HG02571 (cell line): ENCODE data around the gene PER3.
"Not testable (repeated sequence)": the region's sequence is repeated elsewhere in the genome, so short reads cannot be mapped to it uniquely, and the experiment has no call there.

Experiments
- ATAC-seq: cut with Tn5 transposase; IDR thresholded peaks from one replicate; pipeline ENCODE4 v1.9.1; 2021; ENCODE audit warnings: mild to moderate bottlenecking, moderate library complexity; ENCODE audit not compliant: unreplicated experiment

PER3 gene

GRCh38 chr1:7778133-7778628 lies 5.9 kb upstream of the PER3 start:
- no peak for ATAC-seq

- ATAC-seq: no peak
Observed at GRCh38 chr1:7780976-7781375, 3.1 kb upstream of the PER3 start.

GRCh38 chr1:7781501-7781900 lies 2.6 kb upstream of the PER3 start:
- ATAC-seq: no peak

- no peak for ATAC-seq
Observed at GRCh38 chr1:7781923-7782495, 2.1 kb upstream of the PER3 start.

GRCh38 chr1:7783178-7783711 lies 846 bp upstream of the PER3 start:
- ATAC-seq: no peak

- no peak for ATAC-seq
Observed at GRCh38 chr1:7784492-7785071, 491 bp downstream of the PER3 start.

- ATAC-seq: no peak
Observed at GRCh38 chr1:7785108-7785507, 1.0 kb downstream of the PER3 start.

- ATAC-seq: no peak
Observed at GRCh38 chr1:7786795-7787194, 2.7 kb downstream of the PER3 start.

- no peak for ATAC-seq
Observed at GRCh38 chr1:7789828-7790227, 5.7 kb downstream of the PER3 start.

- ATAC-seq: not testable (repeated sequence)
Observed at GRCh38 chr1:7791027-7791426, 6.9 kb downstream of the PER3 start.

- no peak for ATAC-seq
Observed at GRCh38 chr1:7795406-7795805, 11.3 kb downstream of the PER3 start.

- ATAC-seq: no peak
Observed at GRCh38 chr1:7805460-7805859, 21.4 kb downstream of the PER3 start.

GRCh38 chr1:7808253-7808844 lies 24.3 kb downstream of the PER3 start:
- no peak for ATAC-seq

- ATAC-seq: no peak
Observed at GRCh38 chr1:7809742-7810141, 25.7 kb downstream of the PER3 start.

- no peak for ATAC-seq
Observed at GRCh38 chr1:7810395-7810794, 26.3 kb downstream of the PER3 start.

GRCh38 chr1:7811476-7811875 lies 27.4 kb downstream of the PER3 start:
- no peak for ATAC-seq

GRCh38 chr1:7813677-7814373 lies 29.7 kb downstream of the PER3 start:
- no peak for ATAC-seq

- ATAC-seq: no peak
Observed at GRCh38 chr1:7821282-7821681, 37.2 kb downstream of the PER3 start.

- no peak for ATAC-seq
Observed at GRCh38 chr1:7824701-7825100, 40.6 kb downstream of the PER3 start.

- no peak for ATAC-seq
Observed at GRCh38 chr1:7826363-7826762, 42.3 kb downstream of the PER3 start.

- ATAC-seq: no peak
Observed at GRCh38 chr1:7827126-7827955, 43.2 kb downstream of the PER3 start.
